Measurements from ENCODE around the gene SHROOM3.

The SHROOM3 gene

DNA sequence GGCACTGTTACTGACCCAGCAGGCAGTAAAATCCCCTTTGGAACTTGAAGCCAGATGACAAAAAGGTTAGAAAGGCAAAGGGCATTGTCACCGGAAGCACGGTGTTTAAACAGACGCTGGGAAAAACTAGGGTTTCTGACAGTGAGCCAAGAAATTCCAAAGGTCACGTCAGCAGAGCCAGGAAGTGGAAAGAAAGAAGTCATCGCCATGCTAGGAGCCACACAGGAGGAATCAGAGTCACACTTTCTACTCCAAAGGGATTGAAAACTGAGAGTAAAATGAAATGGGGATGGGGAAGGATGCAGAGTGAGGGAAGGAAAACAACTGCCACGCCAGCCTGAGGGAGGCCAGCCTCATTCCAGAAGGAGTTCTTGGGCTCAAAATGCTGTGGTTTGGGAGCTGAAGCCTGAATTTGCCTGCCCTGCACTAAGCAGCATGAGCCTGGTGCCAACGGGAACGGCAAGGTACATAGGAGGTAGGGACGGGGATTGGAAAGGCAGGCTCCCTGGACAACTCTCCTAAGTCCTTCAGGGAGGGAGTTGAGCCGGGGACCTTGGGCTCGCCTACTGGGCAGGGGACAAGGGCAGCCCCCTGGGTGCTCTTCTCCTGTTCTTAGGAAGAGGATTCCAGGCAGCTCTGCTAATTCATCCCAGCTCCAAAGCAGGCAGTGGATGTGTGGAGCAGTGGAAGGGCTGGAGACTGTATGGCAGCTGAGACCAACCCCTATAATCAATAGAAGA lies 396.1 kb downstream of the SHROOM3 start:
- no peaks in the 10 kb centered on the region for H3K4me1 Mint-ChIP-seq (ENCODE audit: low read depth)
- DNase-seq: no peak
- no peaks in the 10 kb centered on the region for H3K36me3 Mint-ChIP-seq (ENCODE audit: low read depth)
- H3K27me3 Mint-ChIP-seq: no peaks in the 10 kb centered on the region
- H3K9me3 Mint-ChIP-seq: no peaks in the 10 kb centered on the region
- no peak overlapping the region for H3K4me3 Mint-ChIP-seq
- H3K27ac Mint-ChIP-seq: no peak overlapping the region

DNA sequence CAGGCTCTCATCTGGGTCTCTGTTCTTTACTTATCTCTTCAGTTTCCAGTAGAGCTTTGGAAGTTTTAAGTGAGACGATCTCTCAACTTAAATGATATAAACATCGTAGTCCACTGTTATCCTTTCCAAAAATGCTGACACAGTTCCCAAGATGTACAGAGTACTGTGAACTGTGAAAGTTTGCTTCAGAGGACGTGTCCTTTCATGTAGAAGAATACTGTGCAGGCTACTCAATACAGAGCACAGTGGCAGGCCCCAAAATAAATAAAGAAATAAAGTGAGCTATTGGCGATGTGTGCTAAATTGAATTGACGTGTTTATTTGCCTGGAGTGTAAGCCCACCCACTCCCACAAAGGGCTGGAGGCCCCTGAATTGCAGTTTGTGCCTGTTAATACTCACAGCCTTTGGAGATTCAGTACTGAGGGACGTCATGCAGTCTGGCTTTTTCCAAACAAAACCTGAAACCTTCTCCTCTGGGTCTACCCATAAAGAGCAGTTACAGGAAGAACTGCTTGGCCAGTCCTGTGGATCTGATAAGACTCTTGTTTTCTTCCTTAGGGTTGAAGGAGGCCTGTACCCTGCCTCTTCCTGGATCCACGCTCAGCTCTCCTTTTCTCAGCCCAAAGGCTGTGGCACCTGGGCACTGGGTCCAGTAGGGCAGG lies 396.8 kb downstream of the SHROOM3 start:
- Mint-ChIP-seq H3K4me3 (no peak overlapping the region), H3K4me1 (ENCODE audit: low read depth) (no peaks in the 10 kb centered on the region)
- no peak for DNase-seq

More for the DNA sequence above, 396.8 kb downstream of the SHROOM3 start:
- H3K36me3 Mint-ChIP-seq (ENCODE audit: low read depth): no peaks in the 10 kb centered on the region
- no peaks in the 10 kb centered on the region for H3K27me3 Mint-ChIP-seq
- no peaks in the 10 kb centered on the region for H3K9me3 Mint-ChIP-seq
- no peak overlapping the region for H3K27ac Mint-ChIP-seq

Measured in activated T-cell treated with anti-CD3 and anti-CD28 coated beads, Interleukin-2, amount 50 U/mL, for 24 hours (primary cell).